Calu3 (cell line): Measurements from ENCODE around the gene STBD1. TPM values are rescaled to one million over a fixed set of nuclear protein-coding genes. Genes with fewer than 3 reads are reported as not detected.
A peak's percentile ranks its signal among the peaks of the same experiment; 100 is the strongest.

Experiments used
- Bru-seq: library from RNA; stranded (reverse); fragments of 400-500 nt; gene quantifications from one replicate; lab custom pipeline; 2021; lab: Mats Ljungman, UMichigan
- BruChase-seq, 2 experiments: library from RNA; stranded (reverse); fragments of 400-500 nt; gene quantifications; one replicate each; lab custom pipeline; 2021; lab: Mats Ljungman, UMichigan
- BruUV-seq: library from RNA; stranded (reverse); fragments of 400-500 nt; replicated peaks from 2 replicates; lab custom pipeline; 2021; lab: Mats Ljungman, UMichigan
- CTCF ChIA-PET: fragments of 300-600 bp; sonication (Branson Sonifier 250); formaldehyde crosslinking; loops from one replicate; lab custom pipeline; 2022; ENCODE audit warnings: antibody characterized with exemption; lab: Charles Lee
- DNase-seq: peaks from one replicate; pipeline ENCODE4 v3.0.0; 2022
- H3K27ac Mint-ChIP-seq: one replicate; pipeline ENCODE4 v1.8.0; 2022; ENCODE audit warnings: mixed read lengths; ENCODE audit not compliant: unreplicated experiment
- H3K27me3 Mint-ChIP-seq: one replicate; pipeline ENCODE4 v1.8.0; 2022; ENCODE audit warnings: mixed read lengths; ENCODE audit not compliant: unreplicated experiment
- H3K36me3 Mint-ChIP-seq: one replicate; pipeline ENCODE4 v1.8.0; 2022; ENCODE audit warnings: mild to moderate bottlenecking, moderate library complexity, mixed read lengths; ENCODE audit not compliant: insufficient read depth, unreplicated experiment
- H3K4me1 Mint-ChIP-seq: one replicate; pipeline ENCODE4 v1.8.0; 2022; ENCODE audit warnings: mild to moderate bottlenecking, low read depth, mixed read lengths; ENCODE audit not compliant: unreplicated experiment
- H3K4me3 Mint-ChIP-seq: one replicate; pipeline ENCODE4 v1.8.0; 2022; ENCODE audit warnings: mild to moderate bottlenecking, low read depth, moderate library complexity, mixed read lengths; ENCODE audit not compliant: unreplicated experiment
- H3K9me3 Mint-ChIP-seq: one replicate; pipeline ENCODE4 v1.8.0; 2022; ENCODE audit warnings: low read depth, mixed read lengths; ENCODE audit not compliant: unreplicated experiment
- CTCF ChIP-seq: fragments of 200-600 bp; IDR thresholded peaks from one replicate; pipeline ENCODE4 v1.8.0; 2022; ENCODE audit warnings: antibody characterized with exemption; ENCODE audit not compliant: unreplicated experiment
- intact Hi-C: fragments of 100-400 bp; cut with micrococcal nuclease; formaldehyde crosslinking; loops from one replicate; pipeline ENCODE4 v1.10.0; 2022; ENCODE audit not compliant: unreplicated experiment
- long read RNA-seq: library from polyadenylated mRNA; stranded (forward); transcript quantifications from one replicate; pipeline ENCODE4 v2.0.0, GENCODE V29; 2022
- total RNA-seq: library from RNA; stranded (reverse); gene quantifications from 2 replicates; pipeline ENCODE4 v1.2.3, GENCODE V29; 2022

STBD1 gene
- total RNA-seq (3.2 and 5.0 TPM in 2 replicates), Bru-seq, nascent RNA (percentile 43 among the genes with signal in this experiment), BruChase-seq, experiment 1, labeled RNA remaining after a 6-hour chase (percentile 45 among the genes with signal in this experiment), BruChase-seq, experiment 2, labeled RNA remaining after a 2-hour chase (percentile 58 among the genes with signal in this experiment)
- long read RNA-seq, transcript STBD1-201 (2 exons, 3,420 nt) = major isoform, 19 of 19 reads
- long read RNA-seq, partial matches to known transcripts = 0 of 19 reads
- long read RNA-seq, other reads (novel, unspliced or antisense) = 0 of 19 reads

- CTCF ChIA-PET = interaction anchor here (0.7 to 2.5 kb wide), 7 partner anchors 13 to 141 kb away, joined by 3 to 16 read pairs (median 3); no protein-coding TSS in a partner anchor
- H3K4me1 Mint-ChIP-seq = peaks cover 43% of the 10 kb centered on the region
- no peak for TF ChIP-seq CTCF
- H3K4me3 Mint-ChIP-seq = peak within 1 kb of the TSS; percentile 91
- no peaks in the 10 kb centered on the region for H3K27me3 Mint-ChIP-seq
- DNase-seq = peak; percentile 77
- no peaks in the 10 kb centered on the region for H3K9me3 Mint-ChIP-seq
- TSS peak; percentile 66 for BruUV-seq
- H3K36me3 Mint-ChIP-seq = peaks cover 24% of the 10 kb centered on the region
- H3K27ac Mint-ChIP-seq = peak within 1 kb of the TSS; percentile 63
- intact Hi-C loops = loop anchor here (2.0 to 5.0 kb wide), 2 partner anchors 69 to 129 kb away; no protein-coding TSS in a partner anchor
Measured at GRCh38 chr4:76305971-76306881, at the start of gene STBD1. TSS of gene STBD1 (plus strand) at chr4:76306733. CDS start at chr4:76306770, 37 bp downstream.

GRCh38 chr4:76256968-76257367 is 49.6 kb upstream of the STBD1 start:
- Mint-ChIP-seq H3K9me3 (no peaks in the 10 kb centered on the region), H3K4me1 (peaks cover 8% of the 10 kb centered on the region), H3K4me3 (no peak overlapping the region), H3K27ac (no peak overlapping the region), H3K27me3 (no peaks in the 10 kb centered on the region), H3K36me3 (no peaks in the 10 kb centered on the region)
- DNase-seq = no peak
- BruUV-seq = no TSS peak
- no peak for TF ChIP-seq CTCF
- CTCF ChIA-PET = no interaction called here
- intact Hi-C loops = no loop called here

GRCh38 chr4:76257824-76258223 is 48.7 kb upstream of the STBD1 start:
- DNase-seq = no peak
- CTCF ChIA-PET = no interaction called here

More at GRCh38 chr4:76257824-76258223, 48.7 kb upstream of the STBD1 start:
- H3K36me3 Mint-ChIP-seq = no peaks in the 10 kb centered on the region
- H3K4me3 Mint-ChIP-seq = no peak overlapping the region
- peaks cover 8% of the 10 kb centered on the region for H3K4me1 Mint-ChIP-seq
- TF ChIP-seq CTCF = no peak
- no peaks in the 10 kb centered on the region for H3K27me3 Mint-ChIP-seq
- H3K27ac Mint-ChIP-seq = no peak overlapping the region
- H3K9me3 Mint-ChIP-seq = no peaks in the 10 kb centered on the region
- no TSS peak for BruUV-seq
- intact Hi-C loops = no loop called here
